H9 (cell line): ENCODE data around the gene PTPRK. TPM values are rescaled to one million over a fixed set of nuclear protein-coding genes. Genes with fewer than 3 reads are reported as not detected.

ENCODE experiments used
- DNase-seq: peaks from one replicate; pipeline ENCODE4 v3.0.0-alpha.2; 2017
- H2AFZ ChIP-seq: one replicate; pipeline ENCODE4 v1.6.1; 2013; ENCODE audit warnings: mild to moderate bottlenecking, low read length, control low read depth, moderate library complexity
- H2AK5ac ChIP-seq: 2 replicates; pipeline ENCODE4 v1.6.1; 2013; ENCODE audit warnings: low read length, control low read depth, mixed read lengths; ENCODE audit not compliant: insufficient read length
- H2BK120ac ChIP-seq: one replicate; pipeline ENCODE4 v1.6.1; 2013; ENCODE audit warnings: low read depth, mild to moderate bottlenecking, low read length, control low read depth, inconsistent platforms; ENCODE audit not compliant: poor library complexity, severe bottlenecking
- H2BK12ac ChIP-seq: 2 replicates; pipeline ENCODE4 v1.6.1; 2013; ENCODE audit warnings: low read length, control low read depth, mixed read lengths, low read depth; ENCODE audit not compliant: insufficient read length
- H2BK15ac ChIP-seq: 2 replicates; pipeline ENCODE4 v1.6.1; 2013; ENCODE audit warnings: low read depth, low read length, control low read depth
- H2BK20ac ChIP-seq: one replicate; pipeline ENCODE4 v1.6.1; 2013; ENCODE audit warnings: low read depth, mild to moderate bottlenecking, low read length, control low read depth, inconsistent platforms; ENCODE audit not compliant: poor library complexity, severe bottlenecking
- H2BK5ac ChIP-seq: 2 replicates; pipeline ENCODE4 v1.6.1; 2013; ENCODE audit warnings: low read length, control low read depth, mixed read lengths; ENCODE audit not compliant: insufficient read length
- H3K14ac ChIP-seq: 2 replicates; pipeline ENCODE4 v1.6.1; 2013; ENCODE audit warnings: low read length, control low read depth; ENCODE audit not compliant: insufficient read depth
- H3K18ac ChIP-seq: 2 replicates; pipeline ENCODE4 v1.6.1; 2013; ENCODE audit warnings: low read depth, mild to moderate bottlenecking, mixed read lengths, low read length, control low read depth; ENCODE audit not compliant: insufficient read length
- H3K23ac ChIP-seq: 2 replicates; pipeline ENCODE4 v1.6.1; 2013; ENCODE audit warnings: low read length, control low read depth, mixed read lengths, low read depth; ENCODE audit not compliant: insufficient read length
- H3K23me2 ChIP-seq: 2 replicates; pipeline ENCODE4 v1.6.1; 2013; ENCODE audit warnings: low read depth, mild to moderate bottlenecking, mixed read lengths, low read length, control low read depth; ENCODE audit not compliant: insufficient read length, poor library complexity, severe bottlenecking
- H3K27ac ChIP-seq: 2 replicates; pipeline ENCODE4 v1.5.1; 2013; ENCODE audit warnings: low read length, control low read depth, mixed read lengths, low read depth; ENCODE audit not compliant: insufficient read length
- H3K27me3 ChIP-seq: 2 replicates; pipeline ENCODE4 v1.6.1; 2013; ENCODE audit warnings: low read length, control low read depth, inconsistent platforms; ENCODE audit not compliant: insufficient read depth
- H3K4ac ChIP-seq: 2 replicates; pipeline ENCODE4 v1.6.1; 2013; ENCODE audit warnings: low read depth, mild to moderate bottlenecking, control low read depth, inconsistent platforms, low read length, moderate library complexity
- H3K4me1 ChIP-seq: 2 replicates; pipeline ENCODE4 v1.6.1; 2013; ENCODE audit warnings: low read length, control low read depth, inconsistent platforms; ENCODE audit not compliant: insufficient read depth
- H3K4me2 ChIP-seq: 2 replicates; pipeline ENCODE4 v1.6.1; 2013; ENCODE audit warnings: low read length, control low read depth, mixed read lengths; ENCODE audit not compliant: insufficient read length, insufficient read depth
- H3K56ac ChIP-seq: 2 replicates; pipeline ENCODE4 v1.6.1; 2013; ENCODE audit warnings: low read depth, mild to moderate bottlenecking, mixed read lengths, low read length, control low read depth; ENCODE audit not compliant: insufficient read length
- H3K79me1 ChIP-seq: 2 replicates; pipeline ENCODE4 v1.6.1; 2013; ENCODE audit warnings: low read depth, mild to moderate bottlenecking, moderate library complexity, low read length, control low read depth, inconsistent platforms; ENCODE audit not compliant: insufficient read depth, poor library complexity, severe bottlenecking
- H3K79me2 ChIP-seq: 2 replicates; pipeline ENCODE4 v1.6.1; 2013; ENCODE audit warnings: low read length, control low read depth, inconsistent platforms; ENCODE audit not compliant: insufficient read depth
- H3K9ac ChIP-seq: 2 replicates; pipeline ENCODE4 v1.6.1; 2013; ENCODE audit warnings: low read length, control low read depth, mixed read lengths; ENCODE audit not compliant: insufficient read length; ENCODE audit errors: extremely low read depth
- H3K9me3 ChIP-seq: one replicate; pipeline ENCODE4 v1.6.1; 2013; ENCODE audit warnings: low read depth, low read length, inconsistent platforms; ENCODE audit not compliant: control insufficient read depth
- H3T11ph ChIP-seq: one replicate; pipeline ENCODE4 v1.6.1; 2013; ENCODE audit warnings: mild to moderate bottlenecking, low read length, control low read depth, inconsistent platforms
- H4K20me1 ChIP-seq: one replicate; pipeline ENCODE4 v1.6.1; 2013; ENCODE audit not compliant: control insufficient read depth, insufficient read length, insufficient read depth
- H4K5ac ChIP-seq: 2 replicates; pipeline ENCODE4 v1.6.1; 2013; ENCODE audit warnings: low read depth, mild to moderate bottlenecking, mixed read lengths, low read length, control low read depth; ENCODE audit not compliant: insufficient read length
- H4K8ac ChIP-seq: replicated peaks from 2 replicates; pipeline ENCODE4 v1.6.1; 2013; ENCODE audit warnings: low read length, control low read depth, mixed read lengths, low read depth; ENCODE audit not compliant: insufficient read length
- H4K91ac ChIP-seq: 2 replicates; pipeline ENCODE4 v1.6.1; 2013; ENCODE audit warnings: low read depth, mild to moderate bottlenecking, moderate library complexity, mixed read lengths, low read length, control low read depth; ENCODE audit not compliant: insufficient read length
- H3K27ac Mint-ChIP-seq, 3 experiments: 2 replicates in 2 of 3; 3 replicates in 1 of 3; pipeline ENCODE4 v1.8.0; 2020 to 2021; ENCODE audit warnings: mixed read lengths in 3 of 3, mild to moderate bottlenecking in 1 of 3, moderate library complexity in 1 of 3
- H3K27me3 Mint-ChIP-seq: 2 replicates; pipeline ENCODE4 v1.8.0; 2021; ENCODE audit warnings: low read depth, mild to moderate bottlenecking, moderate library complexity, mixed read lengths
- H3K36me3 Mint-ChIP-seq, 3 experiments: 2 replicates in 2 of 3; 3 replicates in 1 of 3; pipeline ENCODE4 v1.8.0; 2020 to 2021; ENCODE audit warnings: low read depth in 3 of 3, mixed read lengths in 3 of 3; ENCODE audit not compliant: insufficient read depth in 1 of 3
- H3K4me1 Mint-ChIP-seq, 2 experiments: 2 replicates each; pipeline ENCODE4 v1.8.0; 2020; ENCODE audit warnings: mixed read lengths in 2 of 2
- H3K4me3 Mint-ChIP-seq, 2 experiments: 2 replicates in 1 of 2; 3 replicates in 1 of 2; pipeline ENCODE4 v1.8.0; 2020 to 2021; ENCODE audit warnings: mild to moderate bottlenecking in 2 of 2, mixed read lengths in 2 of 2, moderate library complexity in 1 of 2
- H3K9me3 Mint-ChIP-seq, 2 experiments: 2 replicates in 1 of 2; 3 replicates in 1 of 2; pipeline ENCODE4 v1.8.0; 2020; ENCODE audit warnings: mild to moderate bottlenecking in 2 of 2, mixed read lengths in 2 of 2, moderate library complexity in 1 of 2
- WGBS: extraction: QIAGEN DNeasy Blood & Tissue Kit; methylation state at CpG from one replicate; pipeline ENCODE4 v1.1.7; 2013; ENCODE audit warnings: missing lambda C conversion rate, low lambda C conversion rate, mixed read lengths; ENCODE audit not compliant: insufficient read length; ENCODE audit errors: extremely low coverage; 5-methylcytosine and 5-hydroxymethylcytosine counted together
- total RNA-seq: library from RNA; stranded (reverse); gene quantifications from 2 replicates; pipeline ENCODE4 v1.2.1, GENCODE V29; 2021
- TF ChIP-seq, protein P1 (sequence below): fragments of 200-600 bp; sonication (generic); conservative IDR thresholded peaks from 3 replicates; pipeline ENCODE4 v1.8.0; 2021; ENCODE audit warnings: antibody characterized with exemption, mild to moderate bottlenecking

Gene PTPRK
- total RNA-seq, 1 experiment from 2014 or later, result 47.9 TPM

DNA sequence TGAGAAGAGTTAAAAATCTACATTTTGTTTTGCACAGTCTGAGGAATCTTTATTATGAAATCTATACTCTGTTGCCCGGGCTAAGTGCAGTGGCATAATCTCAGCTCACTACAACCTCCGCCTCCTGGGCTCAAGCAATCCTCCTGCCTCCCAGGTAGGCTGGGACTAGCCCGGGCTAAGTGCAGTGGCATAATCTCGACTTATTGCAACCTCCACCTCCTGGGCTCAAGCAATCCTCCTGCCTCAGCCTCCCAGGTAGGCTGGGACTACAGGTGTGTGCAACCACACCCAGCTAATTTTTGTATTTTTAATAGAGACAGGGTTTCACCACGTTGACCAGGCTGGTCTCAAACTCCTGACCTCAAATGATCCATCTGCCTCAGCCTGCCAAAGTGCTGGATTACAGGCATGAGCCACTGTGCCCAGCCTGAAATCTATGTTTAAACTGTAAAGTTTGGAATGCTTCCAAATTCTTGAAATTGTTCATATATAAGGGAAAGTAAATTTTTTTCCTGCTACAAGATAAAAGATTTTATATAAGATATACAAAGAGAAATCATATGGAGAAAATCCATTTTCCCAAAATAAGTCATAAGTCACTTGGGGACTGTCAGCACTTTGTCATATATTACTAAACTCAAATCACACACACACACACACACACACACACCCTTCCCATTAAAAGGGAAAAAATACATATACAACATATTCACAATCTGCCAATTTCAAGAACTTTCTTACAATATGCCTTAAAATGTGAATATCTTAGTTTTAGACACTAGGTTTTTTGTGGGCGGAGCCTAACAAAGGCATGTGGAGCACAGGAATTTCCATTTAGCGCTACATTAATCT is 19.4 kb downstream of the PTPRK start:
- Mint-ChIP-seq H3K4me3 (no peak overlapping the region), H3K27ac (no peak overlapping the region), H3K27me3 (no peaks in the 10 kb centered on the region), H3K36me3 (no peaks in the 10 kb centered on the region; a peak in 1 of 7 replicates), H3K4me1 (peaks cover 44 to 47% of the 10 kb centered on the region in 2 experiments), H3K9me3 (no peaks in the 10 kb centered on the region)
- no peak overlapping the region for H4K8ac ChIP-seq
- WGBS, result no CpG with 5 or more reads among the region's 7 CpGs
- H3K14ac ChIP-seq, result no peak overlapping the region
- H2AK5ac ChIP-seq, result no peak overlapping the region
- no peak overlapping the region for H2BK5ac ChIP-seq
- TF ChIP-seq, protein P1, sequence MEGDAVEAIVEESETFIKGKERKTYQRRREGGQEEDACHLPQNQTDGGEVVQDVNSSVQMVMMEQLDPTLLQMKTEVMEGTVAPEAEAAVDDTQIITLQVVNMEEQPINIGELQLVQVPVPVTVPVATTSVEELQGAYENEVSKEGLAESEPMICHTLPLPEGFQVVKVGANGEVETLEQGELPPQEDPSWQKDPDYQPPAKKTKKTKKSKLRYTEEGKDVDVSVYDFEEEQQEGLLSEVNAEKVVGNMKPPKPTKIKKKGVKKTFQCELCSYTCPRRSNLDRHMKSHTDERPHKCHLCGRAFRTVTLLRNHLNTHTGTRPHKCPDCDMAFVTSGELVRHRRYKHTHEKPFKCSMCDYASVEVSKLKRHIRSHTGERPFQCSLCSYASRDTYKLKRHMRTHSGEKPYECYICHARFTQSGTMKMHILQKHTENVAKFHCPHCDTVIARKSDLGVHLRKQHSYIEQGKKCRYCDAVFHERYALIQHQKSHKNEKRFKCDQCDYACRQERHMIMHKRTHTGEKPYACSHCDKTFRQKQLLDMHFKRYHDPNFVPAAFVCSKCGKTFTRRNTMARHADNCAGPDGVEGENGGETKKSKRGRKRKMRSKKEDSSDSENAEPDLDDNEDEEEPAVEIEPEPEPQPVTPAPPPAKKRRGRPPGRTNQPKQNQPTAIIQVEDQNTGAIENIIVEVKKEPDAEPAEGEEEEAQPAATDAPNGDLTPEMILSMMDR, result no peak
- H2BK15ac ChIP-seq, result no peak overlapping the region
- no peak overlapping the region for H2BK12ac ChIP-seq
- no peak overlapping the region for H3K9ac ChIP-seq
- no peak overlapping the region for H2BK120ac ChIP-seq
- no peaks in the 10 kb centered on the region for H3K23me2 ChIP-seq
- no peak overlapping the region for H4K91ac ChIP-seq
- H3K79me1 ChIP-seq, result peaks cover 11% of the 10 kb centered on the region
- no peak overlapping the region for H3K18ac ChIP-seq
- H3T11ph ChIP-seq, result no peak overlapping the region
- H3K56ac ChIP-seq, result no peak overlapping the region
- H3K4me1 ChIP-seq, result peaks cover 3% of the 10 kb centered on the region; the same call in 1 of the 2 replicates
- peaks cover 4% of the 10 kb centered on the region; the same call in 1 of the 2 replicates for H3K79me2 ChIP-seq
- no peak overlapping the region for H3K23ac ChIP-seq
- no peak overlapping the region for H3K27ac ChIP-seq
- no peak overlapping the region for H4K5ac ChIP-seq
- H3K9me3 ChIP-seq, result no peaks in the 10 kb centered on the region
- no peak for DNase-seq
- H2AFZ ChIP-seq, result no peak overlapping the region
- H2BK20ac ChIP-seq, result no peak overlapping the region
- H3K27me3 ChIP-seq, result no peaks in the 10 kb centered on the region
- no peak overlapping the region for H3K4ac ChIP-seq
- no peaks in the 10 kb centered on the region for H4K20me1 ChIP-seq
- no peak overlapping the region for H3K4me2 ChIP-seq
